GM19035 (cell line): ENCODE data around the gene TM7SF3.
A peak's percentile ranks its signal among the peaks of the same experiment; 100 is the strongest.

Experiments
- ATAC-seq: cut with Tn5 transposase; IDR thresholded peaks from one replicate; pipeline ENCODE4 v1.9.1; 2021; ENCODE audit not compliant: unreplicated experiment

TM7SF3 gene

DNA sequence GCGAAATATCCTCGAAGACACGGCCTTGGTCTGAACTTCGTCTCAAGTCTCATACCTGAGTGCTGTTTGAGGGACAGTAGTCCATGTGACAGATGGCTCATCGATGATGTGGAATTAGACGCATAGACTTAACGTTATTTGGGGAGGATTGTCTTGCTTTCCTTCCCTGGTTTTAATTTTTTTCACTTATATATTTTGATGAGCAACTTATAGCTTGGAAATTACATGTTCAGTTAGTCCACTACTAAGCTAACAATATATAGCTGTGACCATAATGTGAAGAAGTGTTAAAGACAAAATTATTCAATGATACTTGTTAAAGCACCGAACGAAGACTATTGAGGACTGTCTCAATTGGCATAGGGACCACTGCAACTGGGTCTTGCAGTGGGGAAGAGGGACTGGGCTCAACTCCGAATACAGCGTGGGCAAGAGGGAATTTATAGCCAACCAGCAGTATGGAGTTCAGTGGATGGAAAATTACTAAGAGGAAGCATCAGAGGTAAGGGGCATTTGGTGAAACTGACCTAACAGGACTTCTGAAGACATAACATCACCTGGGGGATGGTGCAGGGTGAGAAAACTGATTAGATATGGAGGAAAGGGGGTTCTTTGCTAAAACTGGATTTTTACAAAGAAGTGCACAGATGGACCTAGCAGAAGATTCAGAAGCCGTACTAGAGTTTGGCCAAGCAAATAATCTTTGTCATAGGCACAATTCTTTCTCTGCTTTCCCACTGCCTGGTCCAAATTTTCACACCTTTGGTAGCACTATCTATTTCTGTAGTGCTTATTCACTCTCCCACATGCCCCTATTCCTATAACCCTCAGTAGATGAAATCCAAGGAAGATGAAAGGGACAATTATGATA lies 910 bp upstream of the TM7SF3 start:
- ATAC-seq = no peak

DNA sequence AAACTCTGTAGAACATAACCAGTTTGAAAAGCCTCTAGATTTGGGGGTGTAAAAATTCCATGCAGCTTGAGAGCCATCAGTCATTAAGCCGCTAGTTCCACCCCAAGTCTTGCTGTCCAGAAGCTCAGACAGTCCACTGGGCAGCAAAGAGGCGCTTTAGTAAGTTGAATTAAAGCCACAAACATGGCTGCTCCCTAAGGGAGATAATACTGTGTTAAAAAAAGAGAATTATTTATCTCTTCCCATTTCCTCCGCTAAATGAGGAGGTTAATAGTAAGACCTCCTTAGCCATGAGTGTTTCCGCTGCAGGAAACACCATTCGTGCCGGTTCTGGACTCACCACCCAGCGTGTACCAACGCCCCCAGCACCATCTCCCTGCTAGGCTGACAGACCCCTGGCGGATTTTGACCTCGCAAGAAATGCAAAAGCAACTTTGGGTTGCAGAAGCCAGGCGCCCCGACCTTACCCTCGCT lies 536 bp downstream of the TM7SF3 start:
- peak; percentile 22 for ATAC-seq

DNA sequence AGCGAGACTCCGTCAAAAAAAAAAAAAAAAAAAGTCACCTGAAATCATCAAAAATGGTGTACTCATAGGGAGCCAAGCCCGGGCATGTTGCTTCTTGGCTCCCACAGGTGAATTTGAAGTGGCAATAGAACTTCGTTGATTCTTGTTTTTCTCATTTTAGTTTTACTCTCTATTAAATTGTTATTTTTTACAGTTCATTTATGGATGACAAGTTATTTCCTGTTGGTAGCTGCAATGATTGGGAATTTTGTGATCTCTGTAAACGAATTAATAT lies 1.3 kb downstream of the TM7SF3 start:
- ATAC-seq = no peak

DNA sequence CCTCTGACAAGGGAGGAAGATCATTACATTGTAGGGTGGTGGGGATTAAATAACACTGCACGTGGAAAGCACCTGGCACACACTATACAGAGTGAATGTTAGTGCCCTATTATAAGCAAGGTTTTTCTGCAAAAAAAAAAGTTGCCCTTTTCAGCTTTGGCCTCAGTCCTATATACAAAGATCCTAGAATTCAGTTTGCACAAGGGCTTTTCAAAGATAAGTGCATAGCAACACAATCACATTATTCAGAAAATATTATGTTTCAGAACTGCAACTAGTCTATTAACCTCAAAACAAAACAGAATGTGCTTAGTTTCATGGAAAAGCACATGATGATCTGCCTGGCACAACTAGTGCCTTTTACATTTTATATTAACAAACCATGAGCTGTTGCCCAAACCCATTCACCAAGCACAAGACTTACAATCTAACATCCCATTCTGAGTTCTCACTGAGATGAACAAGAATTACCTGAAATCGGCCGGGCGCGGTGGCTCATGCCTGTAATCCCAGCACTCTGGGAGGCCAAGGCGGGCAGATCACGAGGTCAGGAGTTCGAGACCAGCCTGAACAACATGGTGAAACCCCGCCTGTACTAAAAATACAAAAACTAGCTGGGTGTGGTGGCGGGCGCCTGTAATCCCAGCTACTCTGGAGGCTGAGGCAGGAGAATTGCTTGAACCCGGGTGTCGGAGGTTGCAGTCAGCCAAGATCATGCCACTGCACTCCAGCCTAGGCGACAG lies 1.8 kb downstream of the TM7SF3 start:
- ATAC-seq = no peak

DNA sequence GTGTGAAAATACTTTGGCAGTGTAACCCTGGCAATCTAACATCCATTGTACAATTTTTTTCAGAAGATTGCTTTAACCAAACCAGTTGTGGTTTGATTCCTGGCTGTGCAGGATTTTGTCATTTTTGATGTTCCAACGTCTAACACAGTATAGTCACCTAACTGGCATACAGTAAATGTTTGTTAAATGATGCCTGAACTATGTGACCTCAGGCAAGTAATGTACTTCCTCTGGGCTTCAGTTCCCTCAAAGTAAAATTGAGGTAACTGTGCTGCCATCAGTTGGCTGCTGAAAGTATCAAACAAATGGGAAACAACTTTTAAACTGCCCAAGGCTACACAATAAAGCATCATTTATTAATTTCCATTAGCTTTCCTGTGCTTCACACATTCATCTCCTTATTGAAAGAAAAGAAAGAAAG lies 4.3 kb downstream of the TM7SF3 start:
- no peak for ATAC-seq

DNA sequence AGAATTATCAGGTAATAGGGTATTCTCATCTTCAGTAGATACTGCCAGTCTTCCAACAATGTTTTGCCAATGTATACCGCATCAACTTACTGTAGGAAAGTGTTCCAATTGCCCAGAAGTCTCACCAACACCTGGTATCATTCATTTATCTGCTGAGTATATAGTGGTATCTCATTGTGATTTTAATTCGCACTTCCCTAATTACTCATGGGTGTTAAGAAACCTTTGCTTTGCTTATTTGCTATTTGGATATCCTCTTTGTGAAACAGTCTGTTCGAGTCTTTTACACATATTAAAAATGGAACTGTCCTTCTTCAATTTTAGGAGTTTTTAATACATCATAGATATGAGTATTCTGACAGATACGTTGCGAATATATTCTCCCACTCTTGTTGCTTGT lies 6.1 kb downstream of the TM7SF3 start:
- ATAC-seq = no peak

DNA sequence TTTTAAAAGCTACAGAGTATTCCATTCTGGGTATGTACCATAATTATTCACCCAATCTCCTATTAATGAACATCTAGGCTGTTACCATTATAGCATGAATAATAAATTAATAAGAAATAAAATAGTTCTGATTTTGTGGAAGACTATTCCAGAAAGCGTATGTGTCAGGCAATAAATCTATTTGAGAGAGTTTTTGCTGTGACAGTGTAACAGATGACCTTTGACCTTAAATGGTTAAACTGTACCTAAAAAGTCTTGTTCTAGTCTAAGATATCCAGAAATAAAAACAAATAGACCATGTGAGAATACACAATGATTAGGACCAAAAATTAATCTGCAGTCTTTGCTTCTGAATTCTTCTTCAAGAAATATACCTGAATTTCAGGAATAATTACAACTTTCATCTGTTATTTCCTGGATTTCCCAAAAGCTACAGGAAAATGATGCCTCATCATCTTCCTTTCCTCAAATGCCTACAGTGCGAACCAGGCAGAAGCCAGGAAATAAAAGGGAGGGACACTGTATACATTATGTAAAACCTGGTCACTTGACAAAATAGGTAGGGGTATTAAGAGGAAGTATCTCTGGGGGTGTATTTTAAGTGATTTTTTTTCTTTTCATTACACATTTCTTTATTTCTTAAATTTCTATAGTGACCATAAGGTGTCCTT lies 7.3 kb downstream of the TM7SF3 start:
- ATAC-seq = no peak

DNA sequence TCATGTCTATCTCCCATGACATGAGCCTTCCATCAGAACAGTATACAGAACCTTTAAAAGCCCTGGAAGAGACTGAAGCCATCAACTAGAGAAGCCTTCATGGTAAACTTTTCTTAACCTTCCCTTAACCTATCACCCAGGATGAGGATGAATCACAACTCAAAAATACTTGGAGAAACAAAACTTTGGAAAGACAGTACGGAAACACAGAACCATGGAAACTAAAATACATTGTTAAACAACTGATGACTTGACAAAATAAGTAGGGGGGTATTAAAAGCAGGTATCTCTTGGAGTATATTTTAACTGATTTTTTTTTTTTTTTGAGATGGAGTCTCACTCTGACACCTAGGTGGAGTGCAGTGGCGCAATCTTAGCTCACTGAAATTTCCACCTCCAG lies 8.7 kb downstream of the TM7SF3 start:
- ATAC-seq = no peak

DNA sequence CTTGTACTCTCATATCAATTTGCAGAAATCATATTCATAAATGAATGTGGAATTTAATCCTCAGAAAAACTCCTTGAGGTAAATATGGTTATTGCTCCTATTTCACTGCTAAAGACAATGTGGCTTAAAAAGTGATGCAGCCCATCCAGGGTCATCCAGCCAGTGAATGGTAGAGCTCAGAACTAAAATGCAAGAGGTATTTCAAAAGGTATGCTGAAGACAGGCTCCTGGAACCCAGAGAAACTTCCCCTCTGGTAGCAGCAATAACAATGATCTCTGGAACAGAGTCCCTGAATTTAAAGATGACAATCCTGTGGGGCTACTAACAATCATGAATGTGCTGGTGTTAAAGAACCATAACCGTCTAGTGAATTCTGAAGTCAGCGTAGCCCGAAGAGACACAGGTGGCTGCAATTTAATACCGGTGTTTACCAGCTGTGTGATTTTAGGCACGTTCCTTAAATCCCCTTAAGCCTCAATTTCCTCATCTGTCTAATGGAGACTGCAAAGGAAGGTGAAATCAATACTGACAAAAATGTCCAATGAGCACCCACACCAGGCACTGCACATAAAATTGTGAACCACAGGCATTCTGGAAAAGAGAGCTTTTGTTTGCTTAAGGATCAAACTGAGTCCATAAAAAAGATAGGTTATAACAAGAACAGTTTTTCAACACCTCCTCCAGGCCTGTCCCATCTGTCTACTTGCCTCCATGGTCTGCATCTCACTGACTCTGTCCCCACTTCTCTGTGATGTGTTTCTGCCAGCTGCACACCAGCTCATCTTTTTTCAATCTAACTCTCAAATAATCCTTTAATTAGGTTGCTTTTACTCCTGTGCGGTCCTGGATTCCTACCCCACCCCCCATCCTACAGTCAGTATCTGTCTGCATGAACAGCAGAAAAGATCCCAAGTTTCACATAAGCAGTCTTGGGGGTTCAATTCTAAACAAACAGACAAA lies 10.5 kb downstream of the TM7SF3 start:
- no peak for ATAC-seq

DNA sequence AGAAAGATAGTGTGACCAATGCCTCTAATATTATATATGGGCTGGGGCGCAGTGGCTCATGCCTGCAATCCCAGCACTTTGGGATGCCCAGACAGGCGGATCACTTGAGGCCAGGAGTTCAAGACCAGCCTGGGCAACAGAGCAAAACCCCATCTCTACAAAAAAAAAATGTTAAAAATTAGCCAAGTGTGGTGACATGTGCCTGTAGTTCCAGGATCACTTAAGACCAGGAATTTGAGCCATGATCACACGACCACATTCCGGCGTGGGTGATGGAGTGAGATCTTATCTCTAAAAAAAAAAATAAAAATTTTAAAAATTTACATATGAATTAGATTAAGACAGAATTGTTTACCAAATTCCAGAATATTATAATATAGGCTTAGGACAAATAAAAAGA lies 12.0 kb downstream of the TM7SF3 start:
- ATAC-seq = no peak

DNA sequence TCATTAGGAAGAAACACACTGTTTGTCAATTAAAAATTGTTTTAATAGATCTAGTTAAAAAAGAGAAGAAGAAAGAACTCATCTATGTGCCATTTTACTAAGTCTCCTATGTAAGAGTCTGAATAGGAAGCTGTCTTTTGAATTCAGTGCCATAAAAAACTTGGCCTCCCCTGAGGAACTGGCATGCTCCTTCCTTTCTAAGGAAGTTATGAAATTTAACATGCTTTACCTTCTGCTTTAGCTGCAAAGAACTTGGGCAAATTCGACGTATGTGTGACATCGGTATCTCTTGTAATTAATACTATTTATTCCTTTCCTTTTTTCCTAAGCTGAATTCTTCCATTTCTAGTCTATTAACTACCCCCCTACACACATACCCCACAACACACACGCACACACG lies 12.5 kb downstream of the TM7SF3 start:
- no peak for ATAC-seq

DNA sequence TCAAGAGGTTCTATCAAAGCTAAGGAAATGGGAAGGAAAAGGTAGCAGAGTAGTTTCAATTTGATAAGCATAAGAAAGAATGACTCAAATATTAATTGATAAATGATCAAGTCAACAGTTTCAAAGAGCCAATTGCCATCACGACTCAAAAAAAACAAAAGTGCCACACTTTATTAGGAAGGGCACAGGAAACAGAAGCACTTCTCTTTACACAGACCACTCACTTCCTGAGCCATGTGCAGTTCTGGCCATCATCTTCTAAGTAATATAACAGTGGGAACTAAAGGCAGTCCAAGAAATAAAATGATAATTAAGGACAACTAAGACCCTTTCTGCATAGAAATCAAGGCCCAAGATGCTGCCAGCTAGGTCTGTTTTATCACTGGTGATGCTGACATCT lies 13.2 kb downstream of the TM7SF3 start:
- ATAC-seq = no peak

DNA sequence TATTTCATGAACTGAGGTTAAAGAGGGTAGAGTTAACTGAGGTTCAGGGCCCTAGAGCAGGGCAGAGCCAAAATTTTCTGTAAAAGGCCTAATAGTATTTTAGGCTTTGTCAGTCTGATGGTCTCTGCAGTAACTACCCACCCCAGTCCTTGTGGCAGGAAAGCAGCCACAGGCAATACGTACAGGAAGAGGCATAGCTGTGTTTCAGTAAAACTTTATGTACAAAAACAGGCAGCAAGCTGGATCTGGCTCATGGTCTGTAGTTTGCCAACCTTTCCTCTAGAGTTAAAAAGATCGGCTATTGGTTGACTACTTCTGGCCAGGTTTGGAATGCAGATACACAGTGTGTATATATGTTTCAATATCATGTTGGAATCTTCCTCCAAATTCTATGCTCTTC lies 17.2 kb downstream of the TM7SF3 start:
- no peak for ATAC-seq

DNA sequence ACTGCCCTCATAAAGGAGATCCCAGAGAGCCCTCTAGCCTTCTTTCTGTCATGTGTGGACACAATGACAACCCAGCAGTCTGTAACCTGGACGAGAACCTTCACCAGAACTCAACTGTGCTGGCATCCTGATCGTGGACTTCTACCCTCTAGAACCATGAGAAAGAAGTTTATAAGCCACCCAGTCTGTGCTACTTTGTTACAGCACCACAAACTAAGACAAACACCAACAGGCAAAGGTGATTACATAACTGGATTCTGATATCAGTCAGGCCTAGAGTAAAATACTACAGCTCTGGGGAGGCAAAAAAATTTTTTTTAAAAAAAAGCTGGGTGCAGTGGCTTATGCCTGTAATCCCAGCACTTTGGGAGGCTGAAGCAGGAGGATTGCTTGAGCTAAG lies 18.5 kb downstream of the TM7SF3 start:
- no peak for ATAC-seq

DNA sequence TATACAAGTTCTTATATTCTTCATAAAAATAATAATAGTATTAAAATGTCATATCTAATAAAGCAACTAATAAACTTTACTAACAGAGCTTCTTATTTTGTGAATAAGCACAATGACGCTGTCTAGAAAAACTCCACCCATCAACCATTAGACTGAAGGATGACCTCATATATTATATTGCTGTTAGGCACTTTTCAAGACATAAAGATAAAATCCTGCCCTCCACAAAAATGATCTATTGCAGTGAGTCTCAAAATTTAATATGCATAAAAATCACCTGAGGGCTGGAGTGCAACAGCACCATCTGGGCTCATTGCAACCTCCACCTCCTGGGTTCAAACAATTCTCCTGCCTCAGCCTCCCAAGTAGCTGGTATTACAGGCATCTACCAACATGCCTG lies 20.1 kb downstream of the TM7SF3 start:
- ATAC-seq = no peak

DNA sequence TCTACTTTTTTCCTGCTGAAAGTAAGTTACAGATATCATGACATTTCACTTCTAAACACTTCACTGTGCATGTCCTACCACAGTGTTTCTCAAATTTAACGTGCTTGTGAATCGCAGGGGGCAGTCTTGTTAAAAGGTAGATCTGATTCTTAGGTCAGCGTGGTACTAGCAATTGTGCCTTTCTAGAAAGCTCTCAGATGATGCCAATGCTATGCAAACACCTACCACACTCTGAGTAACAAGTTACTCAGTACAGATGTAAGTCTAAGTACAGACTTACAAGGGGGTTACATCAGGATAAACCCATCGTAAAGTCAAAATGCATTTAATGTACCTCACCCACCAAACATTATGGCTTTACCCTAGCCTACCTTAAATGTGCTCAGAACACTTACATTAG lies 22.4 kb downstream of the TM7SF3 start:
- ATAC-seq = no peak

DNA sequence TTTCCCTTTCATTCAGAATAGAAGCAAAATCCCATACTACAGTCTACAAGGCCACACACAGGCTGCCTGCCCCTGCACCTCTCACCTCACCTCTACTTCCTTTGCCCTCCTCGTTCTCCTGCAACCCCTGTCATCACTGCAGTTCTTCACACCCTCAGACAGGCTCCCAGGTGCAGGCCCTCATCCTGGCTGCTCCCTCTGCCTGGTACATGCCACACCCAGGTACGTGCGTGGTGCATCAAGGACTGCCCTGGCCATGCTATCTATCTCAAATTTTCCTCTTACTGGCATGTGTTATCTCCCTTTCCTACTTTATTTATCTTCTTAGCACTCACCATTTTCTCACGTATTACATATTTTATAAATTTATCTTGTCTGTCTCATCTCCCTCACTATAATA lies 24.3 kb downstream of the TM7SF3 start:
- no peak for ATAC-seq

DNA sequence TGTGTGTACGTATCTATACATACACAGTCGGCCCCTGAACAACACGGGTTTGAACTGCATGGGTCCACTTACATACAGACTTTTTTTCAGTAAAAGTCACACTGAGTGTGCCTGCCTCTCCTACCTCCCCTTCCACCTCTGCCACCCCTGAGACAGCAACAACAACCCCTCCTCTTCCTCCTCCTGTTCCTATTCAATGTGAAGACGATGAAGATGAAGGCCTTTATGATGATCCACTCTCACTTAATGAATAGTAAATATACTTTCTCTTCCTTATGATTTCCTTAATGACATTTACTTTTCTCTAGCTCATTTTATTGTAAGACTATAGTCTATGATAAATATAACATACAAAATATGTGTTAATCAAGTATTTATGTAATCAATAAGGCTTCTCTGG lies 25.5 kb downstream of the TM7SF3 start:
- ATAC-seq = no peak

DNA sequence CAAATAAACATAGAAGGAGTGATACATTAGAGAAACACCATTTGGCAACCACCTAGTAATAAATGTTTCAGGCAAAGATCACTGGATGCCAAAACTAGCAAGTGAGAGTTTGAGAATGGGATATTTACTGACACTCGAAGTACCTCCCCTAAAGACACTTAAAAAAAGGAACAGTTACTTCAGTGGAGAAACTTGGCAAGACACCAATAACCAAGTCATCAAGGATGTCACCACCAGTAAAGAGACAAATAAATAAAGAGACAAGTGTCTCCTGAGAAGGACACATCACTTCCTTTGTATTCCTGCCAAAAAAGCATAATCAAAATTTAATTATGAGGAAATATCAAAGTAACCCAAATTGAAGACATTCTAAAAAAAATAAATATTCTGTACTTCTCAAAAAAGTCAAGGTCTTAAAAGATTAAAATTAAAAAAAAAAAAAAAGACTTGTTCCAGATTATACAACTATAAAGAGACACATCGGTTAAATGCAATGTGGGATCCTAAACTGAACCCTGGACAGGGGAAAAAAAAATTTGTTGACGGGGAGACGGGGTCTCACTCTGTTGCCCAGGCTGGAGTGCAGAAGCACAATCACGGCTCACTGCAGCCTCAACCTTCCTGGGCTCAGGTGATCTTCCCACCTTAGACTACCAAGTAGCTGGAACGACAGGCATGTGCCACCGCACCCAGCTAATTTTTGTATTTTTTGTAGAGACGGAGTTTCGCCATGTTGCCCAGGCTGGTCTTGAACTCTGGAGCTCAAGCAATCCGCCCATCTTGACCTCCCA lies 26.4 kb downstream of the TM7SF3 start:
- no peak for ATAC-seq

DNA sequence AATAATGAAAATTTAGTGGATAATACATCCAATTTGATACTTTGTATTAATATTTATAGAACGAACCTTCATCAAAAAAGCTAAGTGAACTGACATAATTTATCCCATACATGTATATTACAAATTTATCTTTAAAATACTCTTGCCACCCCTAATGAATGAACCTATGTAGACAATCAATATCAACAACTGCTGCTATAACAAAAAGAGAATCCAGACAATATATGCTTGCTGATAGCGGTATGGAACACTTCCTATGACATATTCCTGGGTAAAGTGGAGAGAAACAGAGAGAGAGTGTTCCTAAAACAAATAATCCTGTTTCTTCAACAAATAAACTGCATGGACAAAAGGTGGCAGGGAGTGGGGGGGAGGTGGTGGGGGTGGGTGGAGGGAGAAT lies 31.3 kb downstream of the TM7SF3 start:
- no peak for ATAC-seq
